PC-3 (cell line): ENCODE data around the gene IZUMO3. TPM values are rescaled to one million over a fixed set of nuclear protein-coding genes. Genes with fewer than 3 reads are reported as not detected.

Experiments used
- ATAC-seq: fragments of 200-7000 bp; cut with Tn5 transposase; 2 replicates; pipeline ENCODE4 v1.9.1; 2020; ENCODE audit warnings: mild to moderate bottlenecking, moderate library complexity
- BruUV-seq: library from RNA; stranded (reverse); fragments of 400-500 nt; replicated peaks from 2 replicates; lab custom pipeline; 2021; lab: Mats Ljungman, UMichigan
- CTCF ChIA-PET: fragments of 300-600 bp; sonication (Branson Sonifier 250); formaldehyde crosslinking; loops from one replicate; lab custom pipeline; 2022; ENCODE audit warnings: antibody characterized with exemption; lab: Charles Lee
- POLR2A ChIA-PET: fragments of 300-600 bp; sonication (Branson Sonifier 250); formaldehyde crosslinking; loops from one replicate; lab custom pipeline; 2022; ENCODE audit warnings: antibody characterized with exemption; ENCODE audit not compliant: unreplicated experiment; lab: Charles Lee
- DNase-seq: peaks from one replicate; pipeline ENCODE4 v3.0.0-alpha.2; 2015
- H2AFZ ChIP-seq: fragments of 300-600 bp; sonication (generic); 2 replicates; pipeline ENCODE4 v1.6.0; 2016; ENCODE audit warnings: antibody characterized with exemption, low read length
- H3F3A ChIP-seq: fragments of 300-600 bp; sonication (generic); one replicate; pipeline ENCODE4 v1.6.0; 2017; ENCODE audit warnings: antibody characterized with exemption, low read length, control low read depth, mild to moderate bottlenecking; ENCODE audit not compliant: unreplicated experiment
- H3K27ac ChIP-seq: fragments of 300-600 bp; sonication (generic); 2 replicates; pipeline ENCODE4 v1.5.1; 2016; ENCODE audit warnings: mild to moderate bottlenecking, low read length
- H3K27me3 ChIP-seq: fragments of 300-600 bp; sonication (generic); 2 replicates; pipeline ENCODE4 v1.6.1; 2016; ENCODE audit warnings: low read length, mixed read lengths
- H3K36me3 ChIP-seq: fragments of 300-600 bp; sonication (generic); 2 replicates; pipeline ENCODE4 v1.6.1; 2016; ENCODE audit warnings: low read depth, mixed run types, low read length, mixed read lengths
- H3K4me1 ChIP-seq: fragments of 300-600 bp; sonication (generic); 2 replicates; pipeline ENCODE4 v1.5.1; 2016; ENCODE audit warnings: low read length; ENCODE audit not compliant: insufficient read depth
- H3K4me2 ChIP-seq: fragments of 300-600 bp; sonication (generic); 2 replicates; pipeline ENCODE4 v1.6.0; 2016; ENCODE audit warnings: low read length
- H3K4me3 ChIP-seq: fragments of 300-600 bp; sonication (generic); 2 replicates; pipeline ENCODE4 v1.5.1; 2016; ENCODE audit warnings: mild to moderate bottlenecking, low read length, mixed read lengths
- H3K79me2 ChIP-seq: fragments of 300-600 bp; sonication (generic); 2 replicates; pipeline ENCODE4 v1.6.1; 2017; ENCODE audit warnings: low read length, mixed read lengths
- H3K9ac ChIP-seq: fragments of 300-600 bp; sonication (generic); 2 replicates; pipeline ENCODE4 v1.6.0; 2016; ENCODE audit warnings: mild to moderate bottlenecking, low read length
- H3K9me2 ChIP-seq: fragments of 300-600 bp; sonication (generic); replicated peaks from 2 replicates; pipeline ENCODE4 v1.6.1; 2016; ENCODE audit warnings: mixed run types, low read length, mixed read lengths
- H3K9me3 ChIP-seq: fragments of 300-600 bp; sonication (generic); 2 replicates; pipeline ENCODE4 v1.6.1; 2016; ENCODE audit warnings: low read length, mixed read lengths
- H4K20me1 ChIP-seq: fragments of 300-600 bp; sonication (generic); 2 replicates; pipeline ENCODE4 v1.6.1; 2016; ENCODE audit warnings: low read length, mixed read lengths
- CTCF ChIP-seq: fragments of 300-600 bp; sonication (generic); conservative IDR thresholded peaks from 2 replicates; pipeline ENCODE4 v1.5.1; 2017; ENCODE audit warnings: antibody characterized with exemption, low read depth, mild to moderate bottlenecking, low read length
- EZH2 ChIP-seq: fragments of 300-600 bp; sonication (generic); IDR thresholded peaks from one replicate; pipeline ENCODE4 v1.6.1; 2017; ENCODE audit warnings: antibody characterized with exemption, mild to moderate bottlenecking, low read length; ENCODE audit not compliant: unreplicated experiment
- EZH2phosphoT487 ChIP-seq: fragments of 300-600 bp; sonication (generic); IDR thresholded peaks from 2 replicates; pipeline ENCODE4 v1.6.1; 2018; ENCODE audit warnings: mild to moderate bottlenecking, antibody characterized with exemption, low read length, borderline replicate concordance
- intact Hi-C: fragments of 100-400 bp; cut with micrococcal nuclease; formaldehyde crosslinking; loops from 2 replicates; pipeline ENCODE4 v1.9.0; 2023
- total RNA-seq: library from RNA; depleted of rRNA; stranded (reverse); fragments of >200 nt; gene quantifications from 2 replicates; pipeline ENCODE4 v1.2.3, GENCODE V29; 2014

The IZUMO3 gene
- total RNA-seq, 1 experiment from 2014 or later = not detected

GRCh38 chr9:24497671-24498070 is 48.0 kb downstream of the IZUMO3 start:
- H3K36me3 ChIP-seq = no peaks in the 10 kb centered on the region
- H3K9ac ChIP-seq = no peak overlapping the region
- DNase-seq (no peak), ATAC-seq (no peak)
- H4K20me1 ChIP-seq = no peaks in the 10 kb centered on the region
- POLR2A ChIA-PET = no interaction called here
- H3K4me3 ChIP-seq = no peak overlapping the region
- H3K4me1 ChIP-seq = no peaks in the 10 kb centered on the region
- H3F3A ChIP-seq = no peaks in the 10 kb centered on the region
- no peaks in the 10 kb centered on the region for H3K79me2 ChIP-seq
- H2AFZ ChIP-seq = no peak overlapping the region
- intact Hi-C loops = no loop called here
- CTCF ChIA-PET = no interaction called here
- H3K4me2 ChIP-seq = no peak overlapping the region
- TF ChIP-seq EZH2phosphoT487 = no peak
- TF ChIP-seq EZH2 = no peak
- TF ChIP-seq CTCF = no peak
- no peaks in the 10 kb centered on the region for H3K27me3 ChIP-seq
- no TSS peak for BruUV-seq
- H3K27ac ChIP-seq = no peak overlapping the region
- H3K9me2 ChIP-seq = no peaks in the 10 kb centered on the region
- H3K9me3 ChIP-seq = no peaks in the 10 kb centered on the region
